ENCODE results near the gene GPR37L1.
"Not testable (repeated sequence)": the region's sequence is repeated elsewhere in the genome, so short reads cannot be mapped to it uniquely, and the experiment has no call there.

Gene GPR37L1

GRCh38 chr1:202172015-202172355 lies 49.3 kb downstream of the GPR37L1 start:
- no peak for DNase-seq

DNA sequence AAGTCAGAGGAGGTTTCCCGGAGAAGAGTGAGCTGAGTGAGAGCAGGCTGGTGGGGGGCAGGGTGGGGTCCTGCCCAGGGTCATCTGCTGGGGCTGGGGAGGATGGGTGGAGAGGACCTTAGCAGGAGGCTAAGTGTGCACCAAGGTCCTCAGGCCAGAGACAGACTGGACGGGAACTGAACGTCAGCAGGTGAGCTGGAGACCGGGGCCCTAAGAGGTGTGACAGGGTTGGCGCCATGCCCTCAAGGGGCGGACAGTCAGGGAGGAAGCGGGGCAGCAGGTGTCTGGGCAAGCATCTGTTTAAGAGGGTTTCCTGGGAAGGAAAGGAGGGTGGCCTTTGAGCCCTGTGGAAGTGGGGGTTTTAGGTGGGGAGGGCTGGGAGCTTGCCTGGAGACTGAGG lies 51.3 kb downstream of the GPR37L1 start:
- DNase-seq: no peak

- DNase-seq: no peak
These were observed 54.5 kb downstream of the GPR37L1 start for GRCh38 chr1:202176949-202177927.

GRCh38 chr1:202179828-202180750 lies 57.4 kb downstream of the GPR37L1 start:
- DNase-seq: no peak

- DNase-seq: not testable (repeated sequence)
These were observed 58.0 kb downstream of the GPR37L1 start for GRCh38 chr1:202180751-202181139.

GRCh38 chr1:202181586-202181985 lies 58.9 kb downstream of the GPR37L1 start:
- no peak for DNase-seq

- no peak for DNase-seq
These were observed 59.5 kb downstream of the GPR37L1 start for GRCh38 chr1:202182040-202182877.
